Renal cortex interstitium (tissue), 3 donors: ENCODE data around the gene OR4K5. TPM values are rescaled to one million over a fixed set of nuclear protein-coding genes. Genes with fewer than 3 reads are reported as not detected.

Experiments used
- polyA plus RNA-seq, 3 donors: library from polyadenylated mRNA; unstranded; fragments of 120-200 nt; gene quantifications; one replicate each; pipeline ENCODE4 v1.2.1, GENCODE V29; 2013; ENCODE audit not compliant: insufficient read length in 3 of 3

Gene OR4K5
- polyA plus RNA-seq, 3 donors = not detected

Other genes with a start within 250 kb of the OR4K5 start
- gene OR11H2, start 206.7 kb upstream of the OR4K5 start, polyA plus RNA-seq = not detected
- not detected for gene OR4Q3, start 177.0 kb upstream of the OR4K5 start, polyA plus RNA-seq
- not detected for gene OR4M1, start 147.1 kb upstream of the OR4K5 start, polyA plus RNA-seq
- gene OR4N2, start 116.8 kb upstream of the OR4K5 start, polyA plus RNA-seq = not detected
- not detected for gene OR4K2, start 45.5 kb upstream of the OR4K5 start, polyA plus RNA-seq
- not detected for gene OR4K1, start 10.3 kb downstream of the OR4K5 start, polyA plus RNA-seq
- gene OR4K15, start 55.0 kb downstream of the OR4K5 start, polyA plus RNA-seq = not detected
- not detected for gene OR4Q2, start 81.6 kb downstream of the OR4K5 start, polyA plus RNA-seq
- gene OR4K14, start 98.7 kb downstream of the OR4K5 start, polyA plus RNA-seq = not detected
- under 1 TPM in 1 of 3 donors, not detected in 2; 0.01 TPM for gene OR4K13, start 115.4 kb downstream of the OR4K5 start, polyA plus RNA-seq
- not detected for gene OR4L1, start 139.4 kb downstream of the OR4K5 start, polyA plus RNA-seq
- gene OR4K17, start 190.1 kb downstream of the OR4K5 start, polyA plus RNA-seq = under 1 TPM; 0.03 to 0.11 (median 0.04) TPM
- gene OR4N5, start 218.2 kb downstream of the OR4K5 start, polyA plus RNA-seq = not detected